ENCODE data around the gene FZR1.
"Not testable (repeated sequence)": the region's sequence is repeated elsewhere in the genome, so short reads cannot be mapped to it uniquely, and the experiment has no call there.

DNA sequence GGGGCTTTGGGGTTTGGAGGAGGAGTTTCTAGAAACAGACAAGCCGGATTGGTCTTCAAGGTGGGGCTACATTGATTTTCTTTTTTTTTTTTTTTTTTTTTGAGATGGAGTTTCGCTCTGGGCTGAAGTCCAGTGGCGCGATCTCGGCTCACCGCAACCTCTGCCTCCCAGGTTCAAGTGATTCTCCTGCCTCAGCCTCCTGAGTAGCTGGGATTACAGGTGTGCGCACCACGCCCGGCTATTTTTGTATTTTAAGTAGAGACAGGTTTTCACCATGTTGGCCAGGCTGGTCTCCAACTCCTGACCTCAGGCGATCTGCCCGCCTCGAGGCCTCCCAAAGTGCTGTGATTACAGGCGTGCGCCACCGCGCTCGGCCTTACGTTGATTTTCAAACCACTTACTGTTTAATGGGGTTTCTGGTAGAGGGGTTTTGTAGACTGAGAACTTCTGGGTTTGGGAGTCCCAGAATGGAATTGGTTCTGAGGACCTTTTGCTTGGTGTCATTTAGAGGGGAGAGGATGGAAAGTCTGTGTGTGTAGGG, 2.1 kb downstream of the FZR1 start:
- TF ChIP-seq EZH2 (IDR thresholded peaks at IDR 0.05; ENCODE audit: borderline replicate concordance, low read depth, low read length, severe bottlenecking) = not testable (repeated sequence)
- TF ChIP-seq, protein P1, sequence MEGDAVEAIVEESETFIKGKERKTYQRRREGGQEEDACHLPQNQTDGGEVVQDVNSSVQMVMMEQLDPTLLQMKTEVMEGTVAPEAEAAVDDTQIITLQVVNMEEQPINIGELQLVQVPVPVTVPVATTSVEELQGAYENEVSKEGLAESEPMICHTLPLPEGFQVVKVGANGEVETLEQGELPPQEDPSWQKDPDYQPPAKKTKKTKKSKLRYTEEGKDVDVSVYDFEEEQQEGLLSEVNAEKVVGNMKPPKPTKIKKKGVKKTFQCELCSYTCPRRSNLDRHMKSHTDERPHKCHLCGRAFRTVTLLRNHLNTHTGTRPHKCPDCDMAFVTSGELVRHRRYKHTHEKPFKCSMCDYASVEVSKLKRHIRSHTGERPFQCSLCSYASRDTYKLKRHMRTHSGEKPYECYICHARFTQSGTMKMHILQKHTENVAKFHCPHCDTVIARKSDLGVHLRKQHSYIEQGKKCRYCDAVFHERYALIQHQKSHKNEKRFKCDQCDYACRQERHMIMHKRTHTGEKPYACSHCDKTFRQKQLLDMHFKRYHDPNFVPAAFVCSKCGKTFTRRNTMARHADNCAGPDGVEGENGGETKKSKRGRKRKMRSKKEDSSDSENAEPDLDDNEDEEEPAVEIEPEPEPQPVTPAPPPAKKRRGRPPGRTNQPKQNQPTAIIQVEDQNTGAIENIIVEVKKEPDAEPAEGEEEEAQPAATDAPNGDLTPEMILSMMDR (IDR thresholded peaks at IDR 0.05; ENCODE audit: borderline replicate concordance, extremely low read depth, low read length, poor library complexity, severe bottlenecking) = not testable (repeated sequence)

Data from DND-41 (cell line).